K562 (cell line): ENCODE measurements around the gene FPGS. TPM values are rescaled to one million over a fixed set of nuclear protein-coding genes. Genes with fewer than 3 reads are reported as not detected.
A peak's percentile ranks its signal among the peaks of the same experiment; 100 is the strongest.

Experiments used
- CBX1 ChIP-seq: sonication (generic); IDR thresholded peaks from 2 replicates; pipeline ENCODE4 v1.6.1; 2016; ENCODE audit warnings: antibody characterized with exemption, low read depth, mild to moderate bottlenecking
- HDAC1 ChIP-seq, 2 experiments: fragments of 450-650 bp; IDR thresholded peaks; 2 replicates each; pipeline ENCODE4 v1.6.1; 2016 to 2017; ENCODE audit warnings: inconsistent platforms in 1 of 2, mild to moderate bottlenecking in 1 of 2, moderate library complexity in 1 of 2
- HLTF ChIP-seq: fragments of 450-650 bp; IDR thresholded peaks from 2 replicates; pipeline ENCODE4 v1.6.1; 2016
- HMG20A ChIP-seq: fragments of 450-650 bp; formaldehyde crosslinking; conservative IDR thresholded peaks from 2 replicates; pipeline ENCODE4 v1.4.0; 2020; ENCODE audit warnings: mild to moderate bottlenecking, mixed read lengths
- HSF4 ChIP-seq: fragments of 250-450 bp; sonication (Bioruptor Pico); IDR thresholded peaks from 2 replicates; pipeline ENCODE4 v2.1.2; 2022; ENCODE audit warnings: mild to moderate bottlenecking, moderate library complexity, borderline replicate concordance
- SUPT5H ChIP-seq: fragments of 450-650 bp; IDR thresholded peaks from 2 replicates; pipeline ENCODE4 v1.6.1; 2016
- TAF15 ChIP-seq: fragments of 200-400 bp; formaldehyde crosslinking; IDR thresholded peaks from 2 replicates; pipeline ENCODE4 v1.6.1; 2017; ENCODE audit warnings: mild to moderate bottlenecking, low read depth, low read length, moderate library complexity
- polyA plus RNA-seq, 8 experiments: library from polyadenylated mRNA; depleted of rRNA in 4 of 8; stranded (reverse) in 5 of 8; unstranded in 3 of 8; fragments of >200 nt; fragmentation: Nextera tagmentation in 2 of 8; fragmentation: Illumina TruSeq in 1 of 8; extraction: Ambion mirVana in 2 of 8; extraction: Trizol in 1 of 8; gene quantifications; 2 replicates each; pipeline versions ENCODE4 v1.2.1 to v1.2.3, GENCODE V29; 2011 to 2014; ENCODE audit warnings: inconsistent platforms in 1 of 8, missing spikeins in 1 of 8
- total RNA-seq, 7 experiments: library from RNA; depleted of rRNA in 6 of 7; stranded (reverse); fragments of >200 nt in 6 of 7; fragmentation: Illumina TruSeq in 2 of 7; extraction: Trizol in 2 of 7; gene quantifications; 2 replicates each; pipeline versions ENCODE4 v1.2.1 to v1.2.3, GENCODE V29; 2011 to 2021; ENCODE audit warnings: low replicate concordance in 1 of 7
- TF ChIP-seq, protein P1 (sequence below), 2 experiments: fragments of 200-800 bp in 1 of 2; sonication (Bioruptor generic) in 1 of 2; sonication (generic) in 1 of 2; formaldehyde crosslinking in 1 of 2; IDR thresholded peaks in 1 of 2; conservative IDR thresholded peaks in 1 of 2; 2 replicates each; pipeline versions ENCODE4 v1.5.0 to v1.6.1; 2016 to 2020; ENCODE audit warnings: missing compliant biosample characterization in 1 of 2, missing genetic modification characterization in 1 of 2, missing genetic modification reagents in 1 of 2
- TF ChIP-seq, protein P2 (sequence below): fragments of 250-450 bp; sonication (Bioruptor Pico); IDR thresholded peaks from 2 replicates; pipeline ENCODE4 v1.8.0; 2022; ENCODE audit warnings: moderate library complexity, mild to moderate bottlenecking, inconsistent platforms
- TF ChIP-seq, protein P3 (sequence below): fragments of 250-450 bp; sonication (Bioruptor Pico); IDR thresholded peaks from 2 replicates; pipeline ENCODE4 v1.5.0; 2021
- TF ChIP-seq, protein P4 (sequence below), 2 experiments: fragments of 450-650 bp in 1 of 2; IDR thresholded peaks; 2 replicates each; pipeline ENCODE4 v1.6.1; 2011 to 2017; ENCODE audit warnings: low read depth in 2 of 2, antibody characterized with exemption in 1 of 2, borderline replicate concordance in 1 of 2, low read length in 1 of 2, mild to moderate bottlenecking in 1 of 2, mixed read lengths in 1 of 2; ENCODE audit not compliant: control insufficient read depth in 1 of 2
- TF ChIP-seq, protein P5 (sequence below): fragments of 450-650 bp; IDR thresholded peaks from 2 replicates; pipeline ENCODE4 v1.6.1; 2017; ENCODE audit warnings: antibody characterized with exemption
- TF ChIP-seq, protein P6 (sequence below): fragments of 200-400 bp; formaldehyde crosslinking; IDR thresholded peaks from 2 replicates; pipeline ENCODE4 v1.6.1; 2017; ENCODE audit warnings: mild to moderate bottlenecking, low read depth, low read length, moderate library complexity

The FPGS gene
- total and polyA plus RNA-seq, 9 of the 15 experiments (the other 6 are each of a cell fraction or from before 2014, with no cell fraction given), result 0.84 to 86.4 (median 59.2) TPM

DNA sequence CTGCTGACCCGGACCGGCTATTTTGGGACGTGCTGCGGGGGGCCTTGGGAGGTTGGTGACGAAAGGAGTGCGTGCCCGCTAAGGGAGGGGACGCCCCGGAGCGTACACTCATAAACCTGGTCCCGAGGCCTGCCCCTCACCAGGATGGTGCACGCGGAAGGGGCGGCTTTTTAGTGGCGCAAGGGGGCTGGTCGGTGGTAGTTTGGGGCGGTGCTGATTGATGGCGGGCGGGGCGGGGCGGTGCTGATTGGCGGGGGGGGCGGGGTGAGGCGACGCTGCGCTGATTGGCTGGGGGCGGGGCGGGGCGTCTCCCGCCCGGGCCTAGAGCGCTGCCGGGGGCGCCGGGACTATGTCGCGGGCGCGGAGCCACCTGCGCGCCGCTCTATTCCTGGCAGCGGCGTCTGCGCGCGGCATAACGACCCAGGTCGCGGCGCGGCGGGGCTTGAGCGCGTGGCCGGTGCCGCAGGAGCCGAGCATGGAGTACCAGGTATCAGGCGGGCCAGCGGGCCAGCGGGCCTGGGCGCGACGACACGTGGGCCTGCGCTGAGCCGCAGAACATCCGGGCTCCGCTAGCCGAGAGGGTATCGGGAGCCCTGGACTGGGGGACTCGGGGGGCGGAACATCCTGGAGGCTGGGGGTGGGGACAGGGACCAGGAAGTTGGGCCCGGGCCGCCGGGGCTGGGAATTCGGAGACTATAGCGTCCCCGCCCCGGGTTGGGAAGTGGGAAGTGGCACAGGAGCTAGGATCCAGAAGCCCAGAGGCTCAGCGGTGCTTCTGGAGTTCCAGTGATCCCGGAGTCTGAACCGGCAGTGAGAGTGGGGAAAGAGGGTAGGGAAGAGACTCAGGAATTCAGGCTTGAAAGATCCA is at the start of gene FPGS (continued):
- TF ChIP-seq, protein P1, sequence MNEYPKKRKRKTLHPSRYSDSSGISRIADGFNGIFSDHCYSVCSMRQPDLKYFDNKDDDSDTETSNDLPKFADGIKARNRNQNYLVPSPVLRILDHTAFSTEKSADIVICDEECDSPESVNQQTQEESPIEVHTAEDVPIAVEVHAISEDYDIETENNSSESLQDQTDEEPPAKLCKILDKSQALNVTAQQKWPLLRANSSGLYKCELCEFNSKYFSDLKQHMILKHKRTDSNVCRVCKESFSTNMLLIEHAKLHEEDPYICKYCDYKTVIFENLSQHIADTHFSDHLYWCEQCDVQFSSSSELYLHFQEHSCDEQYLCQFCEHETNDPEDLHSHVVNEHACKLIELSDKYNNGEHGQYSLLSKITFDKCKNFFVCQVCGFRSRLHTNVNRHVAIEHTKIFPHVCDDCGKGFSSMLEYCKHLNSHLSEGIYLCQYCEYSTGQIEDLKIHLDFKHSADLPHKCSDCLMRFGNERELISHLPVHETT (CRISPR knock-in tag; conservative IDR thresholded peaks at IDR 0.05 in 1 of 2, IDR thresholded peaks at IDR 0.05 in 1 of 2), result peak in 1 of 2 experiments; percentile 62; a peak in 2 of 4 replicates
- TF ChIP-seq, protein P2, sequence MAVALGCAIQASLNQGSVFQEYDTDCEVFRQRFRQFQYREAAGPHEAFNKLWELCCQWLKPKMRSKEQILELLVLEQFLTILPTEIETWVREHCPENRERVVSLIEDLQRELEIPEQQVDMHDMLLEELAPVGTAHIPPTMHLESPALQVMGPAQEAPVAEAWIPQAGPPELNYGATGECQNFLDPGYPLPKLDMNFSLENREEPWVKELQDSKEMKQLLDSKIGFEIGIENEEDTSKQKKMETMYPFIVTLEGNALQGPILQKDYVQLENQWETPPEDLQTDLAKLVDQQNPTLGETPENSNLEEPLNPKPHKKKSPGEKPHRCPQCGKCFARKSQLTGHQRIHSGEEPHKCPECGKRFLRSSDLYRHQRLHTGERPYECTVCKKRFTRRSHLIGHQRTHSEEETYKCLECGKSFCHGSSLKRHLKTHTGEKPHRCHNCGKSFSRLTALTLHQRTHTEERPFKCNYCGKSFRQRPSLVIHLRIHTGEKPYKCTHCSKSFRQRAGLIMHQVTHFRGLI (CRISPR knock-in tag), result no peak
- TF ChIP-seq SUPT5H (peak; percentile 79), CBX1 (no peak; the same call in 1 of the 2 replicates), HMG20A (CRISPR knock-in tag) (no peak), HLTF (no peak), HDAC1 (IDR thresholded peaks at IDR 0.05) (peak; percentile 87 to 98; a peak in 3 of 4 replicates), HSF4 (CRISPR knock-in tag) (no peak), TAF15 (no peak)
- TF ChIP-seq, protein P3, sequence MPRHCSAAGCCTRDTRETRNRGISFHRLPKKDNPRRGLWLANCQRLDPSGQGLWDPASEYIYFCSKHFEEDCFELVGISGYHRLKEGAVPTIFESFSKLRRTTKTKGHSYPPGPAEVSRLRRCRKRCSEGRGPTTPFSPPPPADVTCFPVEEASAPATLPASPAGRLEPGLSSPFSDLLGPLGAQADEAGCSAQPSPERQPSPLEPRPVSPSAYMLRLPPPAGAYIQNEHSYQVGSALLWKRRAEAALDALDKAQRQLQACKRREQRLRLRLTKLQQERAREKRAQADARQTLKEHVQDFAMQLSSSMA (CRISPR knock-in tag), result no peak
- TF ChIP-seq, protein P4, sequence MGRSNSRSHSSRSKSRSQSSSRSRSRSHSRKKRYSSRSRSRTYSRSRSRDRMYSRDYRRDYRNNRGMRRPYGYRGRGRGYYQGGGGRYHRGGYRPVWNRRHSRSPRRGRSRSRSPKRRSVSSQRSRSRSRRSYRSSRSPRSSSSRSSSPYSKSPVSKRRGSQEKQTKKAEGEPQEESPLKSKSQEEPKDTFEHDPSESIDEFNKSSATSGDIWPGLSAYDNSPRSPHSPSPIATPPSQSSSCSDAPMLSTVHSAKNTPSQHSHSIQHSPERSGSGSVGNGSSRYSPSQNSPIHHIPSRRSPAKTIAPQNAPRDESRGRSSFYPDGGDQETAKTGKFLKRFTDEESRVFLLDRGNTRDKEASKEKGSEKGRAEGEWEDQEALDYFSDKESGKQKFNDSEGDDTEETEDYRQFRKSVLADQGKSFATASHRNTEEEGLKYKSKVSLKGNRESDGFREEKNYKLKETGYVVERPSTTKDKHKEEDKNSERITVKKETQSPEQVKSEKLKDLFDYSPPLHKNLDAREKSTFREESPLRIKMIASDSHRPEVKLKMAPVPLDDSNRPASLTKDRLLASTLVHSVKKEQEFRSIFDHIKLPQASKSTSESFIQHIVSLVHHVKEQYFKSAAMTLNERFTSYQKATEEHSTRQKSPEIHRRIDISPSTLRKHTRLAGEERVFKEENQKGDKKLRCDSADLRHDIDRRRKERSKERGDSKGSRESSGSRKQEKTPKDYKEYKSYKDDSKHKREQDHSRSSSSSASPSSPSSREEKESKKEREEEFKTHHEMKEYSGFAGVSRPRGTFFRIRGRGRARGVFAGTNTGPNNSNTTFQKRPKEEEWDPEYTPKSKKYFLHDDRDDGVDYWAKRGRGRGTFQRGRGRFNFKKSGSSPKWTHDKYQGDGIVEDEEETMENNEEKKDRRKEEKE (IDR thresholded peaks at IDR 0.05; ENCODE audit: borderline replicate concordance in 1 of 2, control insufficient read depth in 1 of 2, low read depth in 2 of 2, low read length in 1 of 2), result 0 out of 4 replicates have a peak, but pooled peaks of 1 of the 2 experiments have one; percentile 42
- TF ChIP-seq, protein P5, sequence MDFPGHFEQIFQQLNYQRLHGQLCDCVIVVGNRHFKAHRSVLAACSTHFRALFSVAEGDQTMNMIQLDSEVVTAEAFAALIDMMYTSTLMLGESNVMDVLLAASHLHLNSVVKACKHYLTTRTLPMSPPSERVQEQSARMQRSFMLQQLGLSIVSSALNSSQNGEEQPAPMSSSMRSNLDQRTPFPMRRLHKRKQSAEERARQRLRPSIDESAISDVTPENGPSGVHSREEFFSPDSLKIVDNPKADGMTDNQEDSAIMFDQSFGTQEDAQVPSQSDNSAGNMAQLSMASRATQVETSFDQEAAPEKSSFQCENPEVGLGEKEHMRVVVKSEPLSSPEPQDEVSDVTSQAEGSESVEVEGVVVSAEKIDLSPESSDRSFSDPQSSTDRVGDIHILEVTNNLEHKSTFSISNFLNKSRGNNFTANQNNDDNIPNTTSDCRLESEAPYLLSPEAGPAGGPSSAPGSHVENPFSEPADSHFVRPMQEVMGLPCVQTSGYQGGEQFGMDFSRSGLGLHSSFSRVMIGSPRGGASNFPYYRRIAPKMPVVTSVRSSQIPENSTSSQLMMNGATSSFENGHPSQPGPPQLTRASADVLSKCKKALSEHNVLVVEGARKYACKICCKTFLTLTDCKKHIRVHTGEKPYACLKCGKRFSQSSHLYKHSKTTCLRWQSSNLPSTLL, result no peak
- TF ChIP-seq, protein P6, sequence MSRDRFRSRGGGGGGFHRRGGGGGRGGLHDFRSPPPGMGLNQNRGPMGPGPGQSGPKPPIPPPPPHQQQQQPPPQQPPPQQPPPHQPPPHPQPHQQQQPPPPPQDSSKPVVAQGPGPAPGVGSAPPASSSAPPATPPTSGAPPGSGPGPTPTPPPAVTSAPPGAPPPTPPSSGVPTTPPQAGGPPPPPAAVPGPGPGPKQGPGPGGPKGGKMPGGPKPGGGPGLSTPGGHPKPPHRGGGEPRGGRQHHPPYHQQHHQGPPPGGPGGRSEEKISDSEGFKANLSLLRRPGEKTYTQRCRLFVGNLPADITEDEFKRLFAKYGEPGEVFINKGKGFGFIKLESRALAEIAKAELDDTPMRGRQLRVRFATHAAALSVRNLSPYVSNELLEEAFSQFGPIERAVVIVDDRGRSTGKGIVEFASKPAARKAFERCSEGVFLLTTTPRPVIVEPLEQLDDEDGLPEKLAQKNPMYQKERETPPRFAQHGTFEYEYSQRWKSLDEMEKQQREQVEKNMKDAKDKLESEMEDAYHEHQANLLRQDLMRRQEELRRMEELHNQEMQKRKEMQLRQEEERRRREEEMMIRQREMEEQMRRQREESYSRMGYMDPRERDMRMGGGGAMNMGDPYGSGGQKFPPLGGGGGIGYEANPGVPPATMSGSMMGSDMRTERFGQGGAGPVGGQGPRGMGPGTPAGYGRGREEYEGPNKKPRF, result no peak
